Smooth muscle cell (in vitro differentiated cells): Measurements from ENCODE around the gene CLIC4. TPM values are rescaled to one million over a fixed set of nuclear protein-coding genes. Genes with fewer than 3 reads are reported as not detected.

ENCODE experiments used
- DNase-seq: peaks from one replicate; lab custom pipeline; 2025; ENCODE audit not compliant: unreplicated experiment; lab: John Stamatoyannopoulos, UW
- H2AFZ ChIP-seq: fragments of 200-600 bp; sonication (generic); 2 replicates; pipeline ENCODE4 v1.6.0; 2016; ENCODE audit warnings: antibody characterized with exemption, low read depth, mild to moderate bottlenecking
- H3F3A ChIP-seq: fragments of 200-600 bp; sonication (generic); 2 replicates; pipeline ENCODE4 v1.6.0; 2017; ENCODE audit warnings: antibody characterized with exemption, low read depth
- H3K27ac ChIP-seq: fragments of 200-600 bp; sonication (generic); 2 replicates; pipeline ENCODE4 v1.5.1; 2016; ENCODE audit warnings: low read depth, mild to moderate bottlenecking
- H3K27me3 ChIP-seq: fragments of 200-600 bp; sonication (generic); 2 replicates; pipeline ENCODE4 v1.6.1; 2016; ENCODE audit warnings: low read depth, mild to moderate bottlenecking
- H3K36me3 ChIP-seq: fragments of 200-600 bp; sonication (generic); 2 replicates; pipeline ENCODE4 v1.5.1; 2016; ENCODE audit warnings: low read depth
- H3K4me1 ChIP-seq: fragments of 200-600 bp; sonication (generic); 2 replicates; pipeline ENCODE4 v1.5.1; 2016; ENCODE audit warnings: low read depth
- H3K4me2 ChIP-seq: fragments of 200-600 bp; sonication (generic); 2 replicates; pipeline ENCODE4 v1.6.0; 2016; ENCODE audit warnings: mild to moderate bottlenecking
- H3K4me3 ChIP-seq: fragments of 200-600 bp; sonication (generic); 2 replicates; pipeline ENCODE4 v1.5.1; 2016; ENCODE audit warnings: mild to moderate bottlenecking
- H3K79me2 ChIP-seq: fragments of 200-600 bp; sonication (generic); 2 replicates; pipeline ENCODE4 v1.6.0; 2016; ENCODE audit warnings: low read depth, mild to moderate bottlenecking
- H3K9ac ChIP-seq: fragments of 200-600 bp; sonication (generic); 2 replicates; pipeline ENCODE4 v1.6.0; 2016; ENCODE audit warnings: low read depth
- H3K9me3 ChIP-seq: fragments of 200-600 bp; sonication (generic); replicated peaks from 2 replicates; pipeline ENCODE4 v1.5.1; 2016; ENCODE audit warnings: low read depth
- H4K20me1 ChIP-seq: fragments of 200-600 bp; sonication (generic); 2 replicates; pipeline ENCODE4 v1.6.0; 2016; ENCODE audit warnings: low read depth
- CTCF ChIP-seq: fragments of 200-600 bp; sonication (generic); IDR thresholded peaks from 2 replicates; pipeline ENCODE4 v1.5.1; 2017; ENCODE audit warnings: borderline replicate concordance, mild to moderate bottlenecking, antibody characterized with exemption; ENCODE audit not compliant: insufficient read depth, poor library complexity, severe bottlenecking
- WGBS: methylation state at CpG from one replicate; pipeline ENCODE4 v1.1.7; 2016; ENCODE audit warnings: low lambda C conversion rate; 5-methylcytosine and 5-hydroxymethylcytosine counted together
- polyA plus RNA-seq: library from polyadenylated mRNA; unstranded; fragments of >200 nt; fragmentation: Nextera tagmentation; extraction: Ambion mirVana; gene quantifications from 2 replicates; pipeline ENCODE4 v1.2.1, GENCODE V29; 2016
- total RNA-seq: library from RNA; depleted of rRNA; stranded (reverse); fragments of >200 nt; gene quantifications from 2 replicates; pipeline ENCODE4 v1.2.3, GENCODE V29; 2014

Gene CLIC4
- total and polyA plus RNA-seq, 2 experiments from 2014 or later, result 151 to 389 TPM

GRCh38 chr1:24743404-24744211 lies 1.6 kb upstream of the CLIC4 start:
- DNase-seq, result no peak
- no peak overlapping the region for H3K4me3 ChIP-seq
- 16% methylated on average over 10 of the region's 10 CpGs for WGBS

GRCh38 chr1:24745711-24746413 lies 615 bp downstream of the CLIC4 start:
- WGBS, result under 1% methylated on average over 32 of the region's 70 CpGs
- H3K9ac ChIP-seq, result peak overlapping the region; percentile 94
- no peak for DNase-seq
- H3F3A ChIP-seq, result peaks cover 10% of the 10 kb centered on the region
- H3K4me1 ChIP-seq, result peaks cover 13% of the 10 kb centered on the region
- no peak for TF ChIP-seq CTCF
- H2AFZ ChIP-seq, result no peak overlapping the region
- peak overlapping the region; percentile 89 for H3K27ac ChIP-seq
- H3K4me2 ChIP-seq, result peak overlapping the region; percentile 95
- H3K27me3 ChIP-seq, result no peaks in the 10 kb centered on the region
- H3K9me3 ChIP-seq, result no peaks in the 10 kb centered on the region
- H4K20me1 ChIP-seq, result peaks cover 50% of the 10 kb centered on the region
- H3K79me2 ChIP-seq, result peaks cover 55% of the 10 kb centered on the region
- H3K4me3 ChIP-seq, result peak overlapping the region; percentile 99
- no peaks in the 10 kb centered on the region for H3K36me3 ChIP-seq

More at GRCh38 chr1:24743404-24744211, 1.6 kb upstream of the CLIC4 start:
- peak overlapping the region; percentile 24 for H3K9ac ChIP-seq
- peaks cover 10% of the 10 kb centered on the region for H3F3A ChIP-seq
- peak overlapping the region; percentile 66 for H3K4me2 ChIP-seq
- H3K79me2 ChIP-seq, result peaks cover 32% of the 10 kb centered on the region
- peaks cover 28% of the 10 kb centered on the region for H4K20me1 ChIP-seq
- no peak overlapping the region for H2AFZ ChIP-seq
- TF ChIP-seq CTCF, result no peak
- H3K9me3 ChIP-seq, result no peaks in the 10 kb centered on the region
- peaks cover 17% of the 10 kb centered on the region for H3K4me1 ChIP-seq
- H3K27ac ChIP-seq, result peak overlapping the region; percentile 81
- no peaks in the 10 kb centered on the region for H3K36me3 ChIP-seq
- no peaks in the 10 kb centered on the region for H3K27me3 ChIP-seq

- H3F3A ChIP-seq, result peaks cover 15% of the 10 kb centered on the region
- peaks cover 76% of the 10 kb centered on the region for H4K20me1 ChIP-seq
- DNase-seq, result no peak
- no peak overlapping the region for H2AFZ ChIP-seq
- peaks cover 81% of the 10 kb centered on the region for H3K79me2 ChIP-seq
- H3K4me2 ChIP-seq, result peak overlapping the region; percentile 95
- peak overlapping the region; percentile 99 for H3K4me3 ChIP-seq
- 82% methylated on average over 14 of the region's 14 CpGs for WGBS
- H3K9me3 ChIP-seq, result no peaks in the 10 kb centered on the region
- no peaks in the 10 kb centered on the region for H3K27me3 ChIP-seq
- H3K9ac ChIP-seq, result no peak overlapping the region
- H3K36me3 ChIP-seq, result no peaks in the 10 kb centered on the region
- peaks cover 10% of the 10 kb centered on the region for H3K4me1 ChIP-seq
- no peak for TF ChIP-seq CTCF
- H3K27ac ChIP-seq, result peak overlapping the region; percentile 48
Measured at GRCh38 chr1:24748191-24749121, 3.2 kb downstream of the CLIC4 start.
